Heart left ventricle (tissue), 13 donors: Measurements from ENCODE around the gene MANSC1.

ENCODE experiments used
- POLR2A ChIP-seq, 2 donors: fragments of 450-650 bp; IDR thresholded peaks; one replicate each; pipeline ENCODE4 v1.6.1; 2017; ENCODE audit warnings: antibody characterized with exemption in 2 of 2, mild to moderate bottlenecking in 2 of 2, moderate library complexity in 2 of 2
- TF ChIP-seq, protein P1 (sequence below), 12 donors: fragments of 200-600 bp; sonication (generic) in 4 of 12; IDR thresholded peaks; one replicate each; pipeline versions ENCODE4 v1.5.0 to v1.8.0; 2018 to 2022; ENCODE audit warnings: antibody characterized with exemption in 12 of 12, mild to moderate bottlenecking in 5 of 12
- donor health status: ischemic (EF 13 %, LVEDD 7.1; RV severe dilation, severe dysfunction).
- donor health status: DM: no; HTN: yes; CAD: no.
- donor health status: DM: no; HTN: no; CAD: no.
- donor health status: ischemic (EF 25% LVEDD 6.9; RV normal size, moderate dysfunction).
- donor health status: ischemic (EF 25% LVEDD 5.7; RV mildly dilated, moderate dysfunction).
- donor health status: ischemic (EF 35%, LVEDD 5.7; RV mildly dilated, moderate dysfunction).
- donor health status: nonischemic (EF 11% LVEDD 7.7; RV severe dilation, severe dysfunction).
- donor health status: DM: yes; HTN: yes; CAD: no.
- donor health status: PGD.
- donor health status: ischemic (EF 29% LVEDD 5.4; RV normal size, mild dysfunction).
- donor health status: nonischemic (EF 23%, LVEDD 6.1; RV moderate dilation, normal function).

DNA sequence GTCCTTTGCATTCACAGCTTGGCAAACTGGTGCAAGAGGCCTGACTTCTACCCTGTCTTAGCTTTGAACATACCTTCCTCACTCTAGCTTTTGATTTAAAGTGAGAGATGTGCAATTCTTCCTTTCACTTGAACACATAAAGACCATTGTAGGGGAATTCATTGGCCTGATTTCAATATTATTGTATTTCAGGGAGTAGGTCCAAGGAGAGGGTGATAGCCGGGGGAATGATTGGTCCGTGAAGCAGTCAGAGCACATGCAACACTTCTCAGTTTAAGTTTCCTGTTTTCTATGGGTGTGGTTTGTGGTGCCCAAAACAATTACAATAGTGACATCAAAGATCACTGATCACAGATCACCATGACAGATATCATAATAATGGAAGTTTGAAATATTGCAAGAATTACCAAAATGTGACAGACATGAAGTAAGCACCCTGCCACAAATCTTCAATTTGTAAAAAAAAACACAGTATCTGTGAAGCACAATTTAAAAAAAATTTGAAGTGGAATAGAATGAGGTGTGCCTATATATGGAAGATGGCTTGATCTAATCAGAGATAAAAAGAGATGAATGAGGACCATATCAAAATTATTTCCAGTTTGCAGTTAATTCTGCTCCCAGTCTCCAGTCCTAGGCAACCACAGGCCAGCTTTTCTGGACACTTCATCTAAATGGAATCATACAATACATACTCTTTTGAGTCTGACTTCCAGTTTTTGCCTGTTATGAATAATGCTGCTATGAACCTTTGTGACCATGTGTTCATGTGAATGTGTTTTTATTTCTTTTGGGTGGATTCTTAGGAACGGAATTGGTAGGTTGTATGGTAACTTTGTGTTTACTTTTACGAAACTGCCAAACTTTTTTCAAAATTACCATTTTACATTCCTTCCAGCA is 30.0 kb upstream of the MANSC1 start:
- TF ChIP-seq, protein P1, sequence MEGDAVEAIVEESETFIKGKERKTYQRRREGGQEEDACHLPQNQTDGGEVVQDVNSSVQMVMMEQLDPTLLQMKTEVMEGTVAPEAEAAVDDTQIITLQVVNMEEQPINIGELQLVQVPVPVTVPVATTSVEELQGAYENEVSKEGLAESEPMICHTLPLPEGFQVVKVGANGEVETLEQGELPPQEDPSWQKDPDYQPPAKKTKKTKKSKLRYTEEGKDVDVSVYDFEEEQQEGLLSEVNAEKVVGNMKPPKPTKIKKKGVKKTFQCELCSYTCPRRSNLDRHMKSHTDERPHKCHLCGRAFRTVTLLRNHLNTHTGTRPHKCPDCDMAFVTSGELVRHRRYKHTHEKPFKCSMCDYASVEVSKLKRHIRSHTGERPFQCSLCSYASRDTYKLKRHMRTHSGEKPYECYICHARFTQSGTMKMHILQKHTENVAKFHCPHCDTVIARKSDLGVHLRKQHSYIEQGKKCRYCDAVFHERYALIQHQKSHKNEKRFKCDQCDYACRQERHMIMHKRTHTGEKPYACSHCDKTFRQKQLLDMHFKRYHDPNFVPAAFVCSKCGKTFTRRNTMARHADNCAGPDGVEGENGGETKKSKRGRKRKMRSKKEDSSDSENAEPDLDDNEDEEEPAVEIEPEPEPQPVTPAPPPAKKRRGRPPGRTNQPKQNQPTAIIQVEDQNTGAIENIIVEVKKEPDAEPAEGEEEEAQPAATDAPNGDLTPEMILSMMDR (IDR thresholded peaks at IDR 0.05), result no peak
- TF ChIP-seq POLR2A (IDR thresholded peaks at IDR 0.05), result no peak
